Subcutaneous abdominal adipose tissue (tissue), 5 donors: Measurements from ENCODE around the gene SURF2.
"Not testable (repeated sequence)": the region's sequence is repeated elsewhere in the genome, so short reads cannot be mapped to it uniquely, and the experiment has no call there.

Source experiments
- H3K27ac ChIP-seq: one replicate; pipeline ENCODE4 v1.7.0; 2013; ENCODE audit warnings: low read depth, mild to moderate bottlenecking, inconsistent platforms, low read length, moderate library complexity
- H3K27me3 ChIP-seq, 5 donors: one replicate each; pipeline ENCODE4 v1.7.0; 2013; ENCODE audit warnings: low read length in 5 of 5, inconsistent platforms in 1 of 5; ENCODE audit not compliant: control insufficient read depth in 5 of 5, insufficient read depth in 4 of 5
- H3K36me3 ChIP-seq, 5 donors: one replicate each; pipeline ENCODE4 v1.7.0; 2013; ENCODE audit warnings: low read length in 5 of 5; ENCODE audit not compliant: control insufficient read depth in 5 of 5, insufficient read depth in 5 of 5
- H3K4me1 ChIP-seq, 5 donors: one replicate each; pipeline ENCODE4 v1.7.0; 2013; ENCODE audit warnings: low read length in 5 of 5, mild to moderate bottlenecking in 3 of 5, moderate library complexity in 1 of 5; ENCODE audit not compliant: control insufficient read depth in 5 of 5, insufficient read depth in 5 of 5
- H3K4me3 ChIP-seq, 5 donors: one replicate each; pipeline ENCODE4 v1.7.0; 2013; ENCODE audit warnings: low read length in 5 of 5, low read depth in 1 of 5
- H3K9ac ChIP-seq, 5 donors: one replicate each; pipeline ENCODE4 v1.7.0; 2013; ENCODE audit warnings: low read length in 5 of 5, mild to moderate bottlenecking in 4 of 5, moderate library complexity in 3 of 5
- H3K9me3 ChIP-seq, 5 donors: one replicate each; pipeline ENCODE4 v1.7.0; 2013; ENCODE audit warnings: low read length in 5 of 5; ENCODE audit not compliant: control insufficient read depth in 5 of 5
- donor health status: healthy.
- donor health status: healthy.
- donor health status: healthy.
- donor health status: healthy.
- donor health status: healthy.

Gene SURF2

GRCh38 chr9:133356391-133357091 lies at the start of gene SURF2, which contains the start of gene SURF1:
SURF2 (plus strand) TSS chr9:133356550; CDS start chr9:133356593, 43 bp downstream.
SURF1 (minus strand) TSS chr9:133356487; CDS start chr9:133356453, 34 bp downstream.
- Histone ChIP-seq H3K4me3 (peak within 1 kb of the TSS; percentile 72 to 88 (median 78)), H3K9me3 (peaks cover 0 to 2% (median 0%) of the 10 kb centered on the region in 5 donors), H3K27me3 (no peaks in the 10 kb centered on the region), H3K27ac (no peak within 1 kb of the TSS), H3K4me1 (peaks cover 2 to 54% (median 37%) of the 10 kb centered on the region in 5 donors), H3K9ac (peak within 1 kb of the TSS in 4 of 5 donors; percentile 79 to 87 (median 84)), H3K36me3 (peaks cover 0 to 65% (median 37%) of the 10 kb centered on the region in 5 donors)

GRCh38 chr9:133307301-133307700 lies 49.0 kb upstream of the SURF2 start:
- Histone ChIP-seq H3K36me3 (no peaks in the 10 kb centered on the region), H3K27ac (no peak overlapping the region), H3K4me3 (no peak overlapping the region), H3K9me3 (no peaks in the 10 kb centered on the region), H3K4me1 (no peaks in the 10 kb centered on the region), H3K27me3 (peaks cover 0 to 20% (median 12%) of the 10 kb centered on the region in 5 donors), H3K9ac (no peak overlapping the region)

GRCh38 chr9:133309608-133310007 lies 46.7 kb upstream of the SURF2 start:
- Histone ChIP-seq H3K4me3 (no peak overlapping the region), H3K27me3 (peaks cover 0 to 13% (median 6%) of the 10 kb centered on the region in 5 donors), H3K9ac (no peak overlapping the region), H3K36me3 (no peaks in the 10 kb centered on the region), H3K27ac (no peak overlapping the region), H3K9me3 (no peaks in the 10 kb centered on the region), H3K4me1 (no peaks in the 10 kb centered on the region)

GRCh38 chr9:133315997-133316396 lies 40.4 kb upstream of the SURF2 start:
- Histone ChIP-seq H3K4me3 (no peak overlapping the region), H3K36me3 (no peaks in the 10 kb centered on the region), H3K27me3 (peaks cover 0 to 4% (median 0%) of the 10 kb centered on the region in 5 donors), H3K9ac (no peak overlapping the region), H3K9me3 (no peaks in the 10 kb centered on the region), H3K4me1 (no peaks in the 10 kb centered on the region), H3K27ac (no peak overlapping the region)

- not testable (repeated sequence) for H3K27me3 ChIP-seq, H3K9me3 ChIP-seq, H3K9ac ChIP-seq, H3K4me3 ChIP-seq, H3K27ac ChIP-seq, H3K36me3 ChIP-seq, H3K4me1 ChIP-seq
Measured at GRCh38 chr9:133317551-133317950, 38.8 kb upstream of the SURF2 start.

- Histone ChIP-seq H3K36me3 (no peaks in the 10 kb centered on the region), H3K9ac (no peak overlapping the region), H3K27ac (no peak overlapping the region), H3K9me3 (no peaks in the 10 kb centered on the region), H3K4me3 (no peak overlapping the region), H3K27me3 (peaks cover 0 to 6% (median 3%) of the 10 kb centered on the region in 5 donors), H3K4me1 (no peaks in the 10 kb centered on the region)
Measured at GRCh38 chr9:133320421-133320881, 35.9 kb upstream of the SURF2 start.

GRCh38 chr9:133321411-133321935 lies 34.9 kb upstream of the SURF2 start:
- H3K27me3 ChIP-seq: peaks cover 0 to 6% (median 3%) of the 10 kb centered on the region in 5 donors
- H3K27ac ChIP-seq: no peak overlapping the region
- no peak overlapping the region for H3K9ac ChIP-seq

GRCh38 chr9:133322701-133323100 lies 33.6 kb upstream of the SURF2 start:
- H3K27me3 ChIP-seq: peaks cover 0 to 6% (median 3%) of the 10 kb centered on the region in 5 donors
- no peaks in the 10 kb centered on the region for H3K9me3 ChIP-seq

More at GRCh38 chr9:133321411-133321935, 34.9 kb upstream of the SURF2 start:
- H3K9me3 ChIP-seq: no peaks in the 10 kb centered on the region
- no peak overlapping the region for H3K4me3 ChIP-seq
- H3K4me1 ChIP-seq: no peaks in the 10 kb centered on the region
- no peaks in the 10 kb centered on the region for H3K36me3 ChIP-seq

GRCh38 chr9:133323211-133323610 lies 33.1 kb upstream of the SURF2 start:
- Histone ChIP-seq H3K36me3 (no peaks in the 10 kb centered on the region), H3K9ac (no peak overlapping the region), H3K27me3 (peaks cover 0 to 6% (median 3%) of the 10 kb centered on the region in 5 donors), H3K4me1 (no peaks in the 10 kb centered on the region), H3K27ac (no peak overlapping the region), H3K9me3 (no peaks in the 10 kb centered on the region), H3K4me3 (no peak overlapping the region)

More at GRCh38 chr9:133322701-133323100, 33.6 kb upstream of the SURF2 start:
- Histone ChIP-seq H3K36me3 (no peaks in the 10 kb centered on the region), H3K4me3 (no peak overlapping the region), H3K4me1 (no peaks in the 10 kb centered on the region), H3K9ac (no peak overlapping the region), H3K27ac (no peak overlapping the region)

GRCh38 chr9:133323991-133324703 lies 32.2 kb upstream of the SURF2 start:
- H3K9ac ChIP-seq: no peak overlapping the region
- H3K27me3 ChIP-seq: peaks cover 0 to 6% (median 3%) of the 10 kb centered on the region in 5 donors
- no peak overlapping the region for H3K4me3 ChIP-seq
- no peaks in the 10 kb centered on the region for H3K4me1 ChIP-seq
- no peak overlapping the region for H3K27ac ChIP-seq
- H3K9me3 ChIP-seq: no peaks in the 10 kb centered on the region
- no peaks in the 10 kb centered on the region for H3K36me3 ChIP-seq
